HG02798 (cell line): ENCODE data around the gene ANKRD61.
"Not testable (repeated sequence)": the region's sequence is repeated elsewhere in the genome, so short reads cannot be mapped to it uniquely, and the experiment has no call there.

Experiments
- ATAC-seq: cut with Tn5 transposase; IDR thresholded peaks from one replicate; pipeline ENCODE4 v1.9.1; 2021; ENCODE audit warnings: mild to moderate bottlenecking; ENCODE audit not compliant: unreplicated experiment, poor library complexity

ANKRD61 gene

GRCh38 chr7:6030988-6031387 lies at the start of gene ANKRD61:
TSS of gene ANKRD61 (plus strand) at chr7:6031376. CDS start at chr7:6031376, 0 bp downstream.
- no peak for ATAC-seq

GRCh38 chr7:5987061-5987460 lies 44.1 kb upstream of the ANKRD61 start:
- not testable (repeated sequence) for ATAC-seq

GRCh38 chr7:5997210-5997808 lies 33.9 kb upstream of the ANKRD61 start:
- ATAC-seq: no peak

GRCh38 chr7:6007386-6007785 lies 23.8 kb upstream of the ANKRD61 start:
- no peak for ATAC-seq

- not testable (repeated sequence) for ATAC-seq
Measured at GRCh38 chr7:6007835-6008590, 23.2 kb upstream of the ANKRD61 start.

DNA sequence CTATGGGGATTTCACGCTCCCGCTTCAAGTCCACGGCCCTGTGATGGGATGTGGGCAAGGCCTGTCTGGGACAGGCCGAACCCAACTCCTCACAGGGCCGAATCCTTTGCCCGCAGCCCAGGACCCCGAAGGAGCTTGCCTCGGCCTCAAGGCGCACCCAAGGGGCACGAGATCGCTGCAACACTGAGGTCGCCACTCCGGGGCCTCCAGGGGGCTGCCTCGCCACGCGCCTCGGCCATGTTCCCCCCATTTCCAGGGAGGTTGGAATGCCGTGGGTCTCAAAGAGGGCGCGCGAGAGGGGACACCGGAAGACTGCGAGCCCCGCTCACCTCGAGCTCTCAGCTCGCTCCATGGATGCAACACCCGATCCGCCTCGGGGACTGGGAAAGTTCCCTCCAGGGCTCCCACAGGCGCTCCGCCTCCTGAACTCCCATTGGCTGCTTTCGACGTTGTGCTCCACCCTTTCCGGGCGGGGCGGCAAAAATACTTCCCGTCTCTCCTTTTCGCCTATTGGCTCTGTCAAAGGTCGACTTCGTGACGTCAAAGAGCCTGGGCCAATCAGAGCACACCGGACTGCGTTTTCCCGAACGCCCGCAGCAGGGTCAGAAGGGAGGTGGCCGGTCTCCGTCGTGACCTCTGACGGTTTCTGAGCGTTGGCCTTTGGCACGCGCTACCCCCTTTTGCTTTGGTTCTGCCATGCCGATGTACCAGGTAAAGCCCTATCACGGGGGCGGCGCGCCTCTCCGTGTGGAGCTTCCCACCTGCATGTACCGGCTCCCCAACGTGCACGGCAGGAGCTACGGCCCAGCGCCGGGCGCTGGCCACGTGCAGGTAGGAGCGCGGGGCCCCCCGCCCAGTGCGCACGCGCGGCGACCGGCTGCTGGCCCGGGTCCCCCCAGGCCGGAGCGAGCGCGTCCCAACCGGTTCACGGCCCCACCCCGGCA lies 22.2 kb upstream of the ANKRD61 start, which contains the start of the genes AIMP2 and PMS2:
AIMP2 (plus strand) TSS at position 605 of the 944 bp plus-strand sequence; CDS start at position 697, 92 bp downstream.
PMS2 (minus strand) TSS at position 382 of the 944 bp plus-strand sequence; CDS start at position 352, 30 bp downstream.
- peak; percentile 96 for ATAC-seq

GRCh38 chr7:6010370-6010769 lies 20.8 kb upstream of the ANKRD61 start:
- not testable (repeated sequence) for ATAC-seq

DNA sequence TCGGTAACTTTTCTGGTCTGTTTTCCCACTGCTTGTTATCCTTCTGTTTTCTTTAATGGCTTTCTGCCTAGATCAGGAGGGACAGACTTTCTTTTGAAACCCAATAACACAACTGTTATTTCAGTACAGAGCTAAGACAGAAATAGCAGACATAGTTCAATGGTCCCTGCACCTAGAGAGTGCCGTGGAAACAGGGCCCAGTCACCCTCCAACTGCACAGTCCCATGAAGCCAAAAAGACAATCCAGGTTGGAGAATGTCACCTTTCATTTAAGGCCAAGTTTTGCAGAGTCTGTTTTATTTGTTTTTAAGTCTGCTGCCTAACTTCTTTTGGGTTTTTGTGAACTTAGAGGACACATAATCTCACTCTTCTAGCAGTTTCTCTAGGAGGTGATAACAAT lies 19.6 kb upstream of the ANKRD61 start:
- no peak for ATAC-seq

DNA sequence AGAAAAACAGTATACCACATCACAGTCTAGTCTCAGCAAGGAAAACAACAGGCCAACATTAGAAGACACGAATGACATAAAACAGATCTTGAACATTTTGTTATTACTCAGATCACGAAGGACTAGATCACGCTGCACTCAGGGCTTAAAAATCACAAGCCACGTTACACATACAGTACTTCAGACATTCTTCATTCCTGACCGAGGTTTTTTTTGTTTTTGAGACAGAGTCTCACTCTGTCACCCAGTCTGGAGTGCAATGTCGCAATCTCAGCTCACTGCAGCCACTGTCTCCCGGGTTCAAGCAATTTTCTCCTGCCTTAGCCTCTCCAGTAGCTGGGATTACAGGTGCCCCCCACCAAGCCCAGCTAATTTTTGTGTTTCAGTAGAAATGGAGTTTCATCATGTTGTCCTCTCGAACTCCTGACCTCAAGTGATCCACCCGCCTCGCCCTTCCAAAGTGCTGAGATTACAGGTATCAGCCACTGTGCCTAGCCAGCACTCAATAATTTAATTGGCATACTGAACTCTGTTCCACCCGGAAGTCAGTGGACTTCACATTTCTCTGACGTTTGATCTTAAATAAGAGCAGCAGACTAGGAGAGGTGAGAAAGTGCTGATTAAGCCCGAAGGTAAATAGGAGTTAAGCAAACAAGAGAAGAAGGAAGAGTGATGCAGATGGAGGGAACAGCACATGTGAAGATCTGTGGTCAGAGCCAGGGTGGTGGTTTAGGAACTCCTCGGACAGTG lies 18.6 kb upstream of the ANKRD61 start:
- no peak for ATAC-seq

DNA sequence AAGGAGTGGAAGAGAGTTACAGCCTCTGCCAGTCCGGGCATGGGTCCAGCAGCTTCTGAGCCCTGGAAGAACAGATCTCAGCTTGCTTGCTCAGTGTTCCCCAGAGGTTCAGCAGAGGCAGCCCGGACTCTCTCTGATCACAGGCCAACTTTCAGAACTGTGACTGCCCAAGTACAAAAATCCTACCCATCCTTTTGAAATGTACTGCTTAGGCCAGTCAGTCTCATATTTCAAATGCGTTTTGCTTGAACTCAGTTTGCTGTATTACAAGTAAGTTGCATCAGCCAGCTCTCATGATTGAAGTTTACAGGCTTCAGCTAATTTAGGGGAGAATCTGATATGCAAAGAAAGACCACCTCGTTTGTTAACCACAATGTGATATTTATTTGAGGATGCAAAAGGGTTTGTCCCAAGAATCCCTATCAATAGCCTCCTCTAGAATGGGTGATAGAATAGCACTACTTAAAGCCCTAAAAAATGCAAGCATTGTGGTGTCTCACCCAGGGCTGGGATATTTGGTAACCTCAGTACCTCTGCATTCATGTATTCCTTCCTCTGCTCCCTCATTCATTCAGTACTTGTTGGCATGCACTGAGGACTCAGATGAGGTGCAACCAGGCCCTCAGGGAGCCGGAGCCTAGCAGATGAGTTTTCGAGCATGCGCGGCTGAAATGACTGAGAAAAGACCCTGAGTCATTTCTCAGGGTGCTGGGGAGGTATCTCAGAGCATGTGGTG lies 15.1 kb upstream of the ANKRD61 start:
- ATAC-seq: peak; percentile 60

- ATAC-seq: no peak
Measured at GRCh38 chr7:6016653-6016966, 14.6 kb upstream of the ANKRD61 start.

- ATAC-seq: no peak
Measured at GRCh38 chr7:6020371-6021286, 10.5 kb upstream of the ANKRD61 start.

DNA sequence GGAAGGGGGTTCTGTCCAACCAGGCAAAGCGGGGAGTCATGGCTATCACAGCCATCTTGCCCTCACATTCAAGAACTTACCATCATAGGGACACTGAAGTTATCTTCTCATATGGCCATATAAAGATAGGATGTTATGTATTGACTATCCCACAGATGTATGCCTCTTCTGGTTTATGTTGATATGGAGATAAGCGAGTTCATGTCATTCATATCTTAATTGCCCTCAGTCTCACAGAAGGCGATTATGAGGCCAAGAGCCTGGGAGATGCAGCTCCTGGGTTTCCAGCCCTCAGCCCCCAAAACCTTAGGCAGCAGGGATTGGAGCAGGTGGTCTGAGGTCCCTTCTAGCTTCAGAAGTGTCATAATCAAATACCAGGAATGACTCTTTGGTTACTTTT lies 8.5 kb upstream of the ANKRD61 start:
- ATAC-seq: no peak

- ATAC-seq: no peak
Measured at GRCh38 chr7:6023974-6024435, 7.2 kb upstream of the ANKRD61 start.

DNA sequence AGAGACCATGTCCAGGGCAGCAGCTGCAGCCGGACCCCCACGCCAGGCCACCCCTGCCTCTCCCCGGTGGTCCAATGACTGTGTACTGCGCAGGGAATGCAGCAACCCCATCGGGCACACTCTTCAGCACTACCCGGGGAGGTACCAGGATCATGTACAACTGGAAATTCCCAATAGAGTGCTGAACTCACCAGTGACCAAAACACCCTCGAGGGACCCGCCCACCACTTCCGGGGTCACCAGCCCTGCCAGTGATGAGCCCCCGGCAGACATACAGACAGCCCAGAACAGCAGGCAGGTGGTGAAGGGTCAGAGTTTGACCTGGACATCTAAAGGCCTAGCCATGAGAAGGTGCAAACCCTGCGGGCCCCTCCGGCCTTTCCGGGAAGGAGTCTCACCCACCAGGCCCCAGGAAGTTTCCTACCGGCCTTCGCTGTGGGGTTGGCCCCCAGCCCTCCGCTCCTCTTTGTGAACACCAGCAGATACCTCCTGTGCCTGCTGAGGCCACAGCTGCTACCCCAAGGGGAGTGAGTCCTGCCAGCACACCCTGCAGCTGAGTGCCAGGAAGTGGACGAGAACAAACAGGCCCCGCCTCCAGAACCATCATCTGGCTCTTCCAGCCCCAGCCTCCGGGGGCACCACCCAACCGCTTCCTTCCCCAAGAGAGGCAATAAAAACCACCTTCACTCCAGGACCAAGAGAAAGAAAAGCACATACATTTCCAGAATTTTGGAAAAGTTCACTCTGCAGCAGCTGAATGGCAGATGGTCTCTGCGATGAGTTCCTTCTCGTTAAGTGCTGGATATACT lies 5.0 kb upstream of the ANKRD61 start:
- peak; percentile 87 for ATAC-seq

DNA sequence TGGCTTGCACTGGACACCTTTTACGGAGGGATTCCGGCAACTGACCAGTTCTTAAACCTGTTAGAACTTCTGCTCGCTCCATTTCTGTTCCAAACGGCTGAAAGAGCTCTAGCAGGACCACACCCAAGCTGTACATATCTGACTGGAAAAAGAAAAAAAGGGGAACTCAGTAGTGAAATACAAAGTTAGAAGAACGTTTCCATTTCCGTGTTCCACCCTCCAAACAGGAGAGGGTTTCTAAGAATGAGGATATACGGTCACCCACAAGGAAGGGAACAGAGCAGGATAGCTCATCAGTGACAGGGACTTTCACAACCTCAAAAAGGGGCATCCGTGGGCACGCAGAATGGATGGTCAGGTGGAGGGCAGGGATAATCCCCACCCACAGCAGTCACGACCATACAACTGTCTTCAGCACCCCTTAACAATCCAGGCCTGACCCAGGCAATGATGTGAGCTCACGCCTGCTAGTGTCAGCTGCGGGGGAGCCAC lies 4.3 kb upstream of the ANKRD61 start:
- peak; percentile 27 for ATAC-seq

GRCh38 chr7:6027806-6028365 lies 3.3 kb upstream of the ANKRD61 start:
- ATAC-seq: no peak
